HepG2 (cell line): ENCODE data around the gene NR1H3. TPM values are rescaled to one million over a fixed set of nuclear protein-coding genes. Genes with fewer than 3 reads are reported as not detected.

ENCODE experiments used
- ATAC-seq: fragments of 200-7000 bp; cut with Tn5 transposase; 3 replicates; pipeline ENCODE4 v1.9.1; 2020; ENCODE audit warnings: mild to moderate bottlenecking, moderate library complexity
- BruUV-seq: library from RNA; stranded (reverse); fragments of 400-500 nt; replicated peaks from 2 replicates; lab custom pipeline; 2021; lab: Mats Ljungman, UMichigan
- CTCF ChIA-PET: fragments of 300-600 bp; formaldehyde crosslinking; extraction: SDS; loops from one replicate; lab custom pipeline; 2021; ENCODE audit warnings: low total read pairs, inconsistent platforms, low intra/inter-chr PET ratio; lab: Yijun Ruan, JAX
- POLR2A ChIA-PET: fragments of 350-600 bp; sonication (Branson Sonifier 250); formaldehyde crosslinking; loops from one replicate; lab custom pipeline; 2020; ENCODE audit warnings: antibody characterized with exemption, inconsistent platforms; lab: Yijun Ruan, JAX
- DNase-seq: peaks from one replicate; pipeline ENCODE4 v3.0.0-alpha.2; 2015; ENCODE audit warnings: low spot score
- FAIRE-seq: peaks from 3 replicates; lab custom pipeline; 2011; peaks lifted over from hg19 to GRCh38; lab: Jason Lieb, UNC
- H2AFZ ChIP-seq: one replicate; pipeline ENCODE4 v1.6.1; 2011; ENCODE audit warnings: low read length, inconsistent platforms
- H3K27ac ChIP-seq: fragments of 300-600 bp; 3 replicates; pipeline ENCODE4 v1.8.0; 2011; ENCODE audit warnings: mixed run types, mild to moderate bottlenecking, mixed read lengths, low read length, inconsistent platforms; ENCODE audit not compliant: insufficient read depth; ENCODE audit errors: extremely low read length
- H3K27me3 ChIP-seq, 2 experiments: fragments of 200-600 bp in 1 of 2; 2 replicates in 1 of 2; 3 replicates in 1 of 2; pipeline versions ENCODE4 v1.6.0 to v1.8.0; 2011; ENCODE audit warnings: low read length in 2 of 2, mild to moderate bottlenecking in 2 of 2, moderate library complexity in 2 of 2, inconsistent platforms in 1 of 2; ENCODE audit not compliant: insufficient read depth in 2 of 2, control insufficient read depth in 1 of 2
- H3K36me3 ChIP-seq, 2 experiments: fragments of 200-600 bp in 1 of 2; replicated peaks in 1 of 2; 2 replicates in 1 of 2; 3 replicates in 1 of 2; pipeline versions ENCODE4 v1.5.1 to v1.8.0; 2011; ENCODE audit warnings: low read length in 2 of 2, inconsistent platforms in 1 of 2; ENCODE audit not compliant: insufficient read depth in 2 of 2, control insufficient read depth in 1 of 2
- H3K4me1 ChIP-seq: 2 replicates; pipeline ENCODE4 v1.5.1; 2012; ENCODE audit warnings: low read length, inconsistent platforms; ENCODE audit not compliant: insufficient read depth
- H3K4me2 ChIP-seq: 2 replicates; pipeline ENCODE4 v1.6.0; 2011; ENCODE audit warnings: low read depth, low read length, inconsistent platforms
- H3K4me3 ChIP-seq, 3 experiments: fragments of 200-600 bp in 1 of 3; sonication (generic), shearing (Covaris generic) in 1 of 3; replicated peaks in 1 of 3; 2 replicates each; pipeline ENCODE4 v1.5.1; 2011 to 2016; ENCODE audit warnings: low read length in 3 of 3, inconsistent platforms in 2 of 3, low read depth in 2 of 3, mild to moderate bottlenecking in 2 of 3, control low read depth in 1 of 3, mixed read lengths in 1 of 3; ENCODE audit not compliant: insufficient read depth in 1 of 3
- H3K79me2 ChIP-seq: one replicate; pipeline ENCODE4 v1.6.1; 2011; ENCODE audit warnings: low read length, inconsistent platforms; ENCODE audit not compliant: insufficient read depth
- H3K9ac ChIP-seq: 2 replicates; pipeline ENCODE4 v1.6.0; 2011; ENCODE audit warnings: mild to moderate bottlenecking, low read depth, low read length, inconsistent platforms; ENCODE audit not compliant: insufficient read depth
- H3K9me3 ChIP-seq: 2 replicates; pipeline ENCODE4 v1.5.1; 2012; ENCODE audit warnings: mild to moderate bottlenecking, low read length
- H4K20me1 ChIP-seq: 2 replicates; pipeline ENCODE4 v1.6.0; 2011; ENCODE audit warnings: inconsistent platforms, mild to moderate bottlenecking, low read length, moderate library complexity; ENCODE audit not compliant: insufficient read depth
- TCF7L2 ChIP-seq: IDR thresholded peaks from 2 replicates; pipeline ENCODE4 v1.6.1; 2011; ENCODE audit warnings: mild to moderate bottlenecking, low read depth, low read length, moderate library complexity
- ZNF142 ChIP-seq: sonication (generic); formaldehyde crosslinking; IDR thresholded peaks from 2 replicates; pipeline ENCODE4 v1.4.0; 2020; ENCODE audit warnings: missing genetic modification reagents
- ZNF180 ChIP-seq: sonication (generic); formaldehyde crosslinking; IDR thresholded peaks from 2 replicates; pipeline ENCODE4 v1.4.0; 2020; ENCODE audit warnings: low read depth, missing genetic modification reagents, borderline replicate concordance
- ZNF281 ChIP-seq: sonication (generic); formaldehyde crosslinking; IDR thresholded peaks from 2 replicates; pipeline ENCODE4 v1.4.0; 2020; ENCODE audit warnings: missing genetic modification reagents, borderline replicate concordance
- ZNF34 ChIP-seq: sonication (generic); formaldehyde crosslinking; IDR thresholded peaks from 2 replicates; pipeline ENCODE4 v1.4.0; 2020; ENCODE audit warnings: mild to moderate bottlenecking, missing genetic modification reagents, borderline replicate concordance
- ZNF354B ChIP-seq: sonication (generic); formaldehyde crosslinking; IDR thresholded peaks from 2 replicates; pipeline ENCODE4 v1.8.0; 2022; ENCODE audit warnings: mild to moderate bottlenecking, missing genetic modification reagents
- ZNF513 ChIP-seq: sonication (generic); formaldehyde crosslinking; conservative IDR thresholded peaks from 2 replicates; pipeline ENCODE4 v1.5.0; 2020; ENCODE audit warnings: missing genetic modification reagents
- ZNF770 ChIP-seq: sonication (generic); formaldehyde crosslinking; IDR thresholded peaks from 2 replicates; pipeline ENCODE4 v1.5.0; 2020; ENCODE audit warnings: mild to moderate bottlenecking, missing genetic modification reagents
- WGBS: methylation state at CpG from one replicate; pipeline ENCODE4 v1.1.6; 2017; ENCODE audit warnings: low lambda C conversion rate; 5-methylcytosine and 5-hydroxymethylcytosine counted together
- in situ Hi-C: cut with HindIII; loops from 2 replicates; pipeline ENCODE4 v1.10.0; 2017; ENCODE audit warnings: low pct_unique_long_range_greater_than_20kb; ENCODE audit not compliant: extremely low pct_ligation_motif_present
- intact Hi-C: fragments of 100-400 bp; cut with micrococcal nuclease; formaldehyde crosslinking; loops from one replicate; pipeline ENCODE4 v1.10.0; 2022; ENCODE audit not compliant: unreplicated experiment
- polyA plus RNA-seq, 8 experiments: library from polyadenylated mRNA; depleted of rRNA in 3 of 8; stranded (reverse) in 7 of 8; unstranded in 1 of 8; fragments of >200 nt; fragmentation: Illumina TruSeq in 4 of 8; extraction: Trizol in 4 of 8; gene quantifications; 2 replicates each; pipeline versions ENCODE4 v1.2.1 to v1.2.3, GENCODE V29; 2011 to 2016; ENCODE audit warnings: low read depth in 4 of 8, missing spikeins in 1 of 8, mixed read lengths in 1 of 8; ENCODE audit not compliant: insufficient read depth in 1 of 8
- total RNA-seq, 5 experiments: library from RNA; depleted of rRNA; stranded (reverse); fragments of >200 nt; fragmentation: Illumina TruSeq; extraction: Trizol; gene quantifications; 2 replicates each; pipeline ENCODE4 v1.2.3, GENCODE V29; 2016; ENCODE audit warnings: low read depth in 1 of 5

The NR1H3 gene
- total and polyA plus RNA-seq, 2 of the 13 experiments (the other 11 are each of a cell fraction or from before 2014, with no cell fraction given), result 41.8 to 102 TPM

- Histone ChIP-seq H2AFZ (no peak overlapping the region), H4K20me1 (no peaks in the 10 kb centered on the region), H3K4me2 (no peak overlapping the region), H3K9ac (no peak overlapping the region), H3K27ac (no peak overlapping the region), H3K27me3 (no peaks in the 10 kb centered on the region), H3K9me3 (peaks cover 5% of the 10 kb centered on the region), H3K36me3 (peaks cover 28 to 75% of the 10 kb centered on the region in 2 experiments), H3K4me3 (no peak overlapping the region), H3K4me1 (no peaks in the 10 kb centered on the region), H3K79me2 (no peaks in the 10 kb centered on the region)
- BruUV-seq, result no TSS peak
- FAIRE-seq (no peak), DNase-seq (no peak), ATAC-seq (no peak)
- intact Hi-C loops, result no loop called here
- POLR2A ChIA-PET, result no interaction called here
- CTCF ChIA-PET, result no interaction called here
- in situ Hi-C loops, result no loop called here
- WGBS, result 88% methylated on average over 1 of the region's 1 CpG
- TF ChIP-seq ZNF142 (CRISPR knock-in tag) (no peak), ZNF513 (no peak), ZNF354B (CRISPR knock-in tag) (no peak), ZNF180 (CRISPR knock-in tag) (no peak), ZNF770 (CRISPR knock-in tag) (no peak), TCF7L2 (no peak), ZNF34 (CRISPR knock-in tag) (no peak), ZNF281 (CRISPR knock-in tag) (no peak)
Measured at GRCh38 chr11:47306484-47306844, 48.7 kb downstream of the NR1H3 start.
